Measurements from ENCODE around the gene PHACTR2. TPM values are rescaled to one million over a fixed set of nuclear protein-coding genes. Genes with fewer than 3 reads are reported as not detected.

Gene PHACTR2
- 81.7 and 114 TPM in 2 replicates for total RNA-seq

GRCh38 chr6:143677891-143678791 is at the start of gene PHACTR2:
PHACTR2 (plus strand) TSS chr6:143677965; CDS start chr6:143678164, 199 bp downstream.

GRCh38 chr6:143842902-143843676 is 165.3 kb downstream of the PHACTR2 start, which contains the start of gene LTV1:
LTV1 (plus strand) TSS chr6:143843338; CDS start chr6:143843478, 140 bp downstream.

GRCh38 chr6:143864234-143864633 is 186.5 kb downstream of the PHACTR2 start, which contains the start of gene ZC2HC1B:
ZC2HC1B (plus strand) TSS chr6:143864474; CDS start chr6:143864540, 66 bp downstream.

Other genes with a start within 250 kb of the PHACTR2 start
- gene ADAT2, start 227.3 kb upstream of the PHACTR2 start, total RNA-seq: 4.1 and 4.7 TPM in 2 replicates
- gene PEX3, start 227.2 kb upstream of the PHACTR2 start, total RNA-seq: 20.3 and 20.5 TPM in 2 replicates
- gene FUCA2, start 166.2 kb upstream of the PHACTR2 start, total RNA-seq: 26.4 and 29.0 TPM in 2 replicates
- 25.3 and 26.8 TPM in 2 replicates for gene LTV1, start 165.4 kb downstream of the PHACTR2 start, total RNA-seq
- gene ZC2HC1B, start 186.5 kb downstream of the PHACTR2 start, total RNA-seq: not detected in 2 replicates